ENCODE measurements around the gene RNF113A. TPM values are rescaled to one million over a fixed set of nuclear protein-coding genes. Genes with fewer than 3 reads are reported as not detected.

Gene RNF113A
- total RNA-seq, 6 experiments from 2014 or later: 12.2 to 17.0 (median 14.9) TPM

Other genes with a start within 250 kb of the RNF113A start
- 10 to 100 TPM; 17.2 to 19.5 (median 18.5) TPM for gene SEPTIN6, start 178.6 kb downstream of the RNF113A start, total RNA-seq (2021; fragmentation: NEBNext Ultra II Directional; extraction: Animal tissue kit (Norgen Biotek cat#: 25700))
- gene SOWAHD, start 113.1 kb downstream of the RNF113A start, total RNA-seq (2021; fragmentation: NEBNext Ultra II Directional; extraction: Animal tissue kit (Norgen Biotek cat#: 25700)): under 1 TPM in 5 of 6 experiments, not detected in 1; 0.12 to 0.29 (median 0.24) TPM
- gene RPL39, start 80.1 kb downstream of the RNF113A start, total RNA-seq (2021; fragmentation: NEBNext Ultra II Directional; extraction: Animal tissue kit (Norgen Biotek cat#: 25700)): 1,000 to 10,000 TPM; 1,260 to 1,533 (median 1,345) TPM
- gene UPF3B, start 18.8 kb downstream of the RNF113A start, total RNA-seq (2021; fragmentation: NEBNext Ultra II Directional; extraction: Animal tissue kit (Norgen Biotek cat#: 25700)): 1 to 10 TPM; 5.1 to 7.2 (median 6.5) TPM
- gene NDUFA1, start 99 bp upstream of the RNF113A start, total RNA-seq (2021; fragmentation: NEBNext Ultra II Directional; extraction: Animal tissue kit (Norgen Biotek cat#: 25700)): 100 to 1,000 TPM in 2 of 6 experiments, 10 to 100 TPM in 4; 70.0 to 114 (median 97.1) TPM
- gene AKAP14, start 24.2 kb upstream of the RNF113A start, total RNA-seq (2021; fragmentation: NEBNext Ultra II Directional; extraction: Animal tissue kit (Norgen Biotek cat#: 25700)): not detected
- 1 to 10 TPM; 5.7 to 7.5 (median 6.7) TPM for gene NKAP, start 72.0 kb upstream of the RNF113A start, total RNA-seq (2021; fragmentation: NEBNext Ultra II Directional; extraction: Animal tissue kit (Norgen Biotek cat#: 25700))
- gene RHOXF2B, start 206.0 kb upstream of the RNF113A start, total RNA-seq (2021; fragmentation: NEBNext Ultra II Directional; extraction: Animal tissue kit (Norgen Biotek cat#: 25700)): not detected
- not detected for gene RHOXF1, start 244.2 kb upstream of the RNF113A start, total RNA-seq (2021; fragmentation: NEBNext Ultra II Directional; extraction: Animal tissue kit (Norgen Biotek cat#: 25700))

All from HFFc6 (cell line).